HG02623 (cell line): Measurements from ENCODE around the gene ZNF276.
"Not testable (repeated sequence)": the region's sequence is repeated elsewhere in the genome, so short reads cannot be mapped to it uniquely, and the experiment has no call there.

Experiments used
- ATAC-seq: cut with Tn5 transposase; IDR thresholded peaks from one replicate; pipeline ENCODE4 v1.9.1; 2021; ENCODE audit warnings: moderate library complexity; ENCODE audit not compliant: unreplicated experiment

Gene ZNF276

GRCh38 chr16:89733322-89733721 lies 12.0 kb downstream of the ZNF276 start:
- ATAC-seq: no peak

GRCh38 chr16:89733792-89734191 lies 12.5 kb downstream of the ZNF276 start:
- ATAC-seq: no peak

- ATAC-seq: no peak
Observed at GRCh38 chr16:89736554-89736953, 15.2 kb downstream of the ZNF276 start.

GRCh38 chr16:89737341-89738071 lies 16.2 kb downstream of the ZNF276 start:
- no peak for ATAC-seq

- no peak for ATAC-seq
Observed at GRCh38 chr16:89738072-89738377, 16.7 kb downstream of the ZNF276 start.

GRCh38 chr16:89738538-89739317 lies 17.4 kb downstream of the ZNF276 start:
- ATAC-seq: no peak

- no peak for ATAC-seq
Observed at GRCh38 chr16:89739383-89739782, 18.0 kb downstream of the ZNF276 start.

- no peak for ATAC-seq
Observed at GRCh38 chr16:89741342-89742014, 20.1 kb downstream of the ZNF276 start.

GRCh38 chr16:89742948-89743347 lies 21.6 kb downstream of the ZNF276 start:
- ATAC-seq: no peak

- ATAC-seq: no peak
Observed at GRCh38 chr16:89744813-89745212, 23.5 kb downstream of the ZNF276 start.

GRCh38 chr16:89746043-89746442 lies 24.7 kb downstream of the ZNF276 start:
- no peak for ATAC-seq

- no peak for ATAC-seq
Observed at GRCh38 chr16:89748076-89748475, 26.7 kb downstream of the ZNF276 start.

- no peak for ATAC-seq
Observed at GRCh38 chr16:89748921-89749320, 27.6 kb downstream of the ZNF276 start.

GRCh38 chr16:89749637-89750036 lies 28.3 kb downstream of the ZNF276 start:
- no peak for ATAC-seq

GRCh38 chr16:89759746-89760340 lies 38.5 kb downstream of the ZNF276 start:
- ATAC-seq: no peak

GRCh38 chr16:89761304-89761922 lies 40.1 kb downstream of the ZNF276 start:
- ATAC-seq: no peak

GRCh38 chr16:89764711-89765201 lies 43.4 kb downstream of the ZNF276 start:
- ATAC-seq: peak; percentile 78

- no peak for ATAC-seq
Observed at GRCh38 chr16:89765292-89765830, 44.0 kb downstream of the ZNF276 start.

- ATAC-seq: no peak
Observed at GRCh38 chr16:89770367-89770766, 49.0 kb downstream of the ZNF276 start.

- no peak for ATAC-seq
Observed at GRCh38 chr16:89775223-89775622, 53.9 kb downstream of the ZNF276 start.

- not testable (repeated sequence) for ATAC-seq
Observed at GRCh38 chr16:89778211-89778610, 56.9 kb downstream of the ZNF276 start.
